GM21737 (cell line): ENCODE results near the gene TMEM205.
"Not testable (repeated sequence)": the region's sequence is repeated elsewhere in the genome, so short reads cannot be mapped to it uniquely, and the experiment has no call there.

Experiments used
- ATAC-seq: cut with Tn5 transposase; IDR thresholded peaks from one replicate; pipeline ENCODE4 v1.9.1; 2021; ENCODE audit warnings: mild to moderate bottlenecking, moderate library complexity; ENCODE audit not compliant: unreplicated experiment

The TMEM205 gene

GRCh38 chr19:11340099-11340467 lies 6.0 kb downstream of the TMEM205 start:
- ATAC-seq: not testable (repeated sequence)

GRCh38 chr19:11339254-11340098 lies 6.6 kb downstream of the TMEM205 start, which contains the start of gene RAB3D:
RAB3D (minus strand) TSS chr19:11339657; CDS start chr19:11337399, 2,258 bp downstream.
- peak; percentile 69 for ATAC-seq

GRCh38 chr19:11338569-11339253 lies 7.4 kb downstream of the TMEM205 start:
- no peak for ATAC-seq

GRCh38 chr19:11338121-11338520 lies 7.9 kb downstream of the TMEM205 start:
- ATAC-seq: no peak

- ATAC-seq: no peak
Observed at GRCh38 chr19:11337080-11337479, 9.0 kb downstream of the TMEM205 start.

GRCh38 chr19:11335449-11336146 lies 10.5 kb downstream of the TMEM205 start:
- ATAC-seq: no peak

- ATAC-seq: not testable (repeated sequence)
Observed at GRCh38 chr19:11333838-11334237, 12.2 kb downstream of the TMEM205 start.

- ATAC-seq: no peak
Observed at GRCh38 chr19:11332822-11333221, 13.2 kb downstream of the TMEM205 start.

GRCh38 chr19:11331502-11331901 lies 14.6 kb downstream of the TMEM205 start:
- ATAC-seq: no peak

GRCh38 chr19:11330127-11330526 lies 15.9 kb downstream of the TMEM205 start:
- ATAC-seq: no peak

GRCh38 chr19:11325544-11325943 lies 20.5 kb downstream of the TMEM205 start:
- ATAC-seq: no peak

GRCh38 chr19:11324748-11325389 lies 21.2 kb downstream of the TMEM205 start:
- ATAC-seq: no peak

GRCh38 chr19:11324079-11324661 lies 21.9 kb downstream of the TMEM205 start:
- no peak for ATAC-seq

GRCh38 chr19:11323601-11324078 lies 22.4 kb downstream of the TMEM205 start:
- no peak for ATAC-seq

GRCh38 chr19:11322269-11323024 lies 23.6 kb downstream of the TMEM205 start:
- ATAC-seq: no peak

GRCh38 chr19:11321191-11322126 lies 24.6 kb downstream of the TMEM205 start:
- no peak for ATAC-seq

GRCh38 chr19:11320278-11320995 lies 25.6 kb downstream of the TMEM205 start:
- not testable (repeated sequence) for ATAC-seq

- ATAC-seq: no peak
Observed at GRCh38 chr19:11306337-11306736, 39.7 kb downstream of the TMEM205 start.
